NCI-H2196 (cell line): Measurements from ENCODE around the gene ZSCAN10.
A peak's percentile ranks its signal among the peaks of the same experiment; 100 is the strongest.
"Not testable (repeated sequence)": the region's sequence is repeated elsewhere in the genome, so short reads cannot be mapped to it uniquely, and the experiment has no call there.

Experiments used
- DNase-seq: peaks from one replicate; lab custom pipeline; 2025; ENCODE audit not compliant: unreplicated experiment; lab: John Stamatoyannopoulos, UW

ZSCAN10 gene

GRCh38 chr16:3065069-3065741, 33.9 kb downstream of the ZSCAN10 start, which contains the start of gene IL32:
IL32 (plus strand) TSS chr16:3065640; CDS start chr16:3065812, 172 bp downstream.
- DNase-seq = no peak

GRCh38 chr16:3063625-3064386, 35.3 kb downstream of the ZSCAN10 start:
- no peak for DNase-seq

GRCh38 chr16:3062553-3062952, 36.5 kb downstream of the ZSCAN10 start:
- DNase-seq = no peak

- DNase-seq = no peak
Observed at GRCh38 chr16:3060339-3061127, 38.6 kb downstream of the ZSCAN10 start.

GRCh38 chr16:3059723-3060242, 39.3 kb downstream of the ZSCAN10 start:
- no peak for DNase-seq

GRCh38 chr16:3059041-3059722, 39.9 kb downstream of the ZSCAN10 start:
- DNase-seq = peak; percentile 93

- peak; percentile 25 for DNase-seq
Observed at GRCh38 chr16:3058139-3059030, 40.7 kb downstream of the ZSCAN10 start.

GRCh38 chr16:3057181-3058138, 41.6 kb downstream of the ZSCAN10 start:
- DNase-seq = no peak

- no peak for DNase-seq
Observed at GRCh38 chr16:3056336-3057180, 42.5 kb downstream of the ZSCAN10 start.

- DNase-seq = not testable (repeated sequence)
Observed at GRCh38 chr16:3055734-3056115, 43.4 kb downstream of the ZSCAN10 start.

- no peak for DNase-seq
Observed at GRCh38 chr16:3054965-3055733, 43.9 kb downstream of the ZSCAN10 start.

- DNase-seq = not testable (repeated sequence)
Observed at GRCh38 chr16:3053330-3053710, 45.8 kb downstream of the ZSCAN10 start.

GRCh38 chr16:3052571-3053329, 46.3 kb downstream of the ZSCAN10 start:
- DNase-seq = not testable (repeated sequence)

- no peak for DNase-seq
Observed at GRCh38 chr16:3051494-3051893, 47.6 kb downstream of the ZSCAN10 start.

- DNase-seq = no peak
Observed at GRCh38 chr16:3051009-3051408, 48.1 kb downstream of the ZSCAN10 start.

- DNase-seq = no peak
Observed at GRCh38 chr16:3050487-3050886, 48.6 kb downstream of the ZSCAN10 start.
